ENCODE measurements around the gene OR51V1.

DNA sequence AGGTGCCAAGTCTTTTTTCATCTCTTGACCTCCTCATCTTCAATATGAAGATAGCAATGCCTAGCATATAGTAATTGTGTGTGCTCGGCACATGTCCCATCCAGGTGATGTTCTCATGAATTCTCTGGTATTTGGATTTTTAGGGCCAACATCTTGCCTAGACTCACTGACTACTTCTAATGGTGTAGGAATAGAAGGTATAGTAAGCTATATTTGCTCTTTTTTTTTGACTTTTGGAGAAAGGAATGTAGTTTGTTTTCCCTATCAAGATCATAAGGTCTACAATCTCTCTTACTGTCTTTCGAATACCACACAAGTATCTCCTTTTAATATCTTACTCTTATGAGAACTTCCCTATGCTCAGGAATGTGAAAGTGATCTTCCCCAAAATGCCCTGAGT is 30.6 kb upstream of the OR51V1 start:
- no peak for TF ChIP-seq POLR2A (IDR thresholded peaks at IDR 0.05)
- TF ChIP-seq, protein P1, sequence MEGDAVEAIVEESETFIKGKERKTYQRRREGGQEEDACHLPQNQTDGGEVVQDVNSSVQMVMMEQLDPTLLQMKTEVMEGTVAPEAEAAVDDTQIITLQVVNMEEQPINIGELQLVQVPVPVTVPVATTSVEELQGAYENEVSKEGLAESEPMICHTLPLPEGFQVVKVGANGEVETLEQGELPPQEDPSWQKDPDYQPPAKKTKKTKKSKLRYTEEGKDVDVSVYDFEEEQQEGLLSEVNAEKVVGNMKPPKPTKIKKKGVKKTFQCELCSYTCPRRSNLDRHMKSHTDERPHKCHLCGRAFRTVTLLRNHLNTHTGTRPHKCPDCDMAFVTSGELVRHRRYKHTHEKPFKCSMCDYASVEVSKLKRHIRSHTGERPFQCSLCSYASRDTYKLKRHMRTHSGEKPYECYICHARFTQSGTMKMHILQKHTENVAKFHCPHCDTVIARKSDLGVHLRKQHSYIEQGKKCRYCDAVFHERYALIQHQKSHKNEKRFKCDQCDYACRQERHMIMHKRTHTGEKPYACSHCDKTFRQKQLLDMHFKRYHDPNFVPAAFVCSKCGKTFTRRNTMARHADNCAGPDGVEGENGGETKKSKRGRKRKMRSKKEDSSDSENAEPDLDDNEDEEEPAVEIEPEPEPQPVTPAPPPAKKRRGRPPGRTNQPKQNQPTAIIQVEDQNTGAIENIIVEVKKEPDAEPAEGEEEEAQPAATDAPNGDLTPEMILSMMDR (IDR thresholded peaks at IDR 0.05): no peak
- no peak for TF ChIP-seq POLR2AphosphoS5 (IDR thresholded peaks at IDR 0.05)
- TF ChIP-seq EP300 (IDR thresholded peaks at IDR 0.05): no peak
